H1 (cell line): ENCODE data around the gene SVIL. TPM values are rescaled to one million over a fixed set of nuclear protein-coding genes. Genes with fewer than 3 reads are reported as not detected.

Experiments
- CTCF ChIA-PET: fragments of 300-600 bp; sonication (Branson Sonifier 250); formaldehyde crosslinking; loops from one replicate; lab custom pipeline; 2021; ENCODE audit not compliant: partially characterized antibody; lab: Charles Lee
- POLR2A ChIA-PET: fragments of 300-600 bp; sonication (Branson Sonifier 250); formaldehyde crosslinking; loops from one replicate; lab custom pipeline; 2021; ENCODE audit warnings: inconsistent platforms; ENCODE audit not compliant: partially characterized antibody; lab: Charles Lee
- DNase-seq, 2 experiments: peaks; one replicate each; pipeline versions ENCODE4 v3.0.0 to v3.0.0-alpha.2; 2010 to 2022; ENCODE audit warnings: low spot score in 2 of 2, low read depth in 1 of 2, mixed read lengths in 1 of 2
- FAIRE-seq: peaks from 2 replicates; lab custom pipeline; 2011; peaks lifted over from hg19 to GRCh38; lab: Jason Lieb, UNC
- H2AFZ ChIP-seq: 2 replicates; pipeline ENCODE4 v1.8.1; 2012; ENCODE audit warnings: low read length, inconsistent platforms
- H2AK5ac ChIP-seq: 2 replicates; pipeline ENCODE4 v1.6.1; 2013; ENCODE audit warnings: low read depth, low read length
- H2BK120ac ChIP-seq: replicated peaks from 2 replicates; pipeline ENCODE3; 2013; ENCODE audit warnings: low read depth, low read length, inconsistent platforms
- H2BK12ac ChIP-seq: 2 replicates; pipeline ENCODE4 v1.6.1; 2013; ENCODE audit warnings: low read depth, low read length
- H2BK15ac ChIP-seq: 2 replicates; pipeline ENCODE4 v1.6.1; 2013; ENCODE audit warnings: low read length
- H2BK20ac ChIP-seq: 2 replicates; pipeline ENCODE4 v1.6.1; 2013; ENCODE audit warnings: low read length
- H2BK5ac ChIP-seq: 2 replicates; pipeline ENCODE4 v1.6.1; 2013; ENCODE audit warnings: low read depth, low read length
- H3K14ac ChIP-seq: 2 replicates; pipeline ENCODE4 v1.6.1; 2013; ENCODE audit warnings: inconsistent platforms; ENCODE audit not compliant: insufficient read length
- H3K18ac ChIP-seq: 2 replicates; pipeline ENCODE4 v1.6.1; 2013; ENCODE audit warnings: low read length; ENCODE audit errors: extremely low read depth
- H3K23ac ChIP-seq: 2 replicates; pipeline ENCODE4 v1.6.1; 2013; ENCODE audit warnings: inconsistent platforms; ENCODE audit not compliant: insufficient read length
- H3K23me2 ChIP-seq: 2 replicates; pipeline ENCODE4 v1.6.1; 2013; ENCODE audit warnings: low read depth, low read length
- H3K27ac ChIP-seq: 2 replicates; pipeline ENCODE4 v1.6.1; 2011; ENCODE audit warnings: low read depth, low read length, inconsistent platforms
- H3K27me3 ChIP-seq, 4 experiments: replicated peaks in 1 of 4; 1 replicate in 1 of 4; 2 replicates in 3 of 4; pipeline versions ENCODE4 v1.6.1 to v1.8.1; 2011 to 2013; ENCODE audit warnings: low read length in 3 of 4, mild to moderate bottlenecking in 3 of 4, inconsistent platforms in 2 of 4, mixed read lengths in 2 of 4, moderate library complexity in 1 of 4; ENCODE audit not compliant: control insufficient read depth in 3 of 4, insufficient read depth in 3 of 4; ENCODE audit errors: extremely low read depth in 1 of 4
- H3K36me3 ChIP-seq, 4 experiments: 2 replicates each; pipeline versions ENCODE4 v1.6.1 to v1.8.1; 2011 to 2013; ENCODE audit warnings: mild to moderate bottlenecking in 4 of 4, low read length in 3 of 4, moderate library complexity in 2 of 4, control low read depth in 1 of 4, inconsistent platforms in 1 of 4; ENCODE audit not compliant: insufficient read depth in 4 of 4, control insufficient read depth in 2 of 4
- H3K4ac ChIP-seq: replicated peaks from 2 replicates; pipeline ENCODE3; 2013; ENCODE audit warnings: low read length, low read depth, mixed read lengths, inconsistent platforms; ENCODE audit not compliant: insufficient read length
- H3K4me1 ChIP-seq, 4 experiments: replicated peaks in 1 of 4; 1 replicate in 1 of 4; 2 replicates in 3 of 4; pipeline versions ENCODE4 v1.6.1 to v1.8.1; 2011 to 2013; ENCODE audit warnings: low read length in 3 of 4, inconsistent platforms in 2 of 4, mixed read lengths in 1 of 4; ENCODE audit not compliant: insufficient read depth in 4 of 4, control insufficient read depth in 3 of 4
- H3K4me2 ChIP-seq, 2 experiments: 2 replicates each; pipeline versions ENCODE4 v1.6.1 to v1.8.1; 2011 to 2013; ENCODE audit warnings: low read depth in 2 of 2, low read length in 2 of 2, control low read depth in 1 of 2, inconsistent platforms in 1 of 2, mild to moderate bottlenecking in 1 of 2; ENCODE audit not compliant: insufficient read depth in 1 of 2
- H3K4me3 ChIP-seq, 4 experiments: fragments of 200-600, 300-600 bp in 1 of 4; sonication (generic), shearing (Covaris generic), sonication (Bioruptor Twin) in 1 of 4; 2 replicates each; pipeline versions ENCODE4 v1.5.1 to v1.8.1; 2011 to 2016; ENCODE audit warnings: low read length in 4 of 4, low read depth in 3 of 4, control low read depth in 2 of 4, inconsistent platforms in 2 of 4, mild to moderate bottlenecking in 2 of 4, mixed read lengths in 1 of 4, moderate library complexity in 1 of 4; ENCODE audit not compliant: insufficient read depth in 2 of 4; ENCODE audit errors: extremely low read depth in 1 of 4
- H3K56ac ChIP-seq: replicated peaks from 2 replicates; pipeline ENCODE3; 2013; ENCODE audit warnings: low read depth, mild to moderate bottlenecking, mixed read lengths, low read length, inconsistent platforms; ENCODE audit not compliant: insufficient read length
- H3K79me1 ChIP-seq: 2 replicates; pipeline ENCODE4 v1.6.1; 2013; ENCODE audit warnings: low read depth, low read length, control low read depth
- H3K79me2 ChIP-seq, 2 experiments: 2 replicates each; pipeline versions ENCODE4 v1.6.1 to v1.8.1; 2012 to 2013; ENCODE audit warnings: low read length in 2 of 2, mild to moderate bottlenecking in 2 of 2, inconsistent platforms in 1 of 2; ENCODE audit not compliant: insufficient read depth in 2 of 2, control insufficient read depth in 1 of 2
- H3K9ac ChIP-seq, 4 experiments: replicated peaks in 1 of 4; 1 replicate in 1 of 4; 2 replicates in 3 of 4; pipeline versions ENCODE4 v1.6.1 to v1.8.1; 2011 to 2013; ENCODE audit warnings: low read depth in 3 of 4, low read length in 3 of 4, control low read depth in 2 of 4, mild to moderate bottlenecking in 2 of 4, moderate library complexity in 2 of 4, inconsistent platforms in 1 of 4; ENCODE audit errors: extremely low read depth in 1 of 4
- H3K9me3 ChIP-seq, 2 experiments: 2 replicates each; pipeline versions ENCODE4 v1.6.1 to v1.8.1; 2012 to 2013; ENCODE audit warnings: mild to moderate bottlenecking in 2 of 2, moderate library complexity in 2 of 2, control low read depth in 1 of 2, inconsistent platforms in 1 of 2, low read depth in 1 of 2, low read length in 1 of 2, mixed read lengths in 1 of 2; ENCODE audit not compliant: insufficient read depth in 2 of 2
- H4K20me1 ChIP-seq, 2 experiments: replicated peaks in 1 of 2; 2 replicates each; pipeline versions ENCODE3 to v1.8.1; 2011 to 2013; ENCODE audit warnings: inconsistent platforms in 2 of 2, low read length in 2 of 2, mild to moderate bottlenecking in 1 of 2; ENCODE audit not compliant: insufficient read depth in 2 of 2, control insufficient read depth in 1 of 2
- H4K5ac ChIP-seq: 2 replicates; pipeline ENCODE4 v1.6.1; 2013; ENCODE audit warnings: low read length, low read depth, mixed read lengths, inconsistent platforms; ENCODE audit not compliant: insufficient read length
- H4K8ac ChIP-seq: 2 replicates; pipeline ENCODE4 v1.8.0; 2013; ENCODE audit warnings: mild to moderate bottlenecking, moderate library complexity, low read length, inconsistent platforms; ENCODE audit not compliant: insufficient read depth; ENCODE audit errors: extremely low read depth
- H4K91ac ChIP-seq: replicated peaks from 2 replicates; pipeline ENCODE3; 2013; ENCODE audit warnings: low read length, mixed read lengths, inconsistent platforms; ENCODE audit not compliant: insufficient read length
- ASH2L ChIP-seq: fragments of 200-600, 300-600 bp; sonication (generic); IDR thresholded peaks from one replicate; pipeline ENCODE4 v1.7.1; 2017; ENCODE audit warnings: low read length
- ATF3 ChIP-seq: IDR thresholded peaks from 2 replicates; pipeline ENCODE4 v1.6.1; 2011; ENCODE audit warnings: low read depth, mild to moderate bottlenecking, low read length; ENCODE audit not compliant: insufficient read depth
- CTBP2 ChIP-seq: IDR thresholded peaks from 2 replicates; pipeline ENCODE4 v1.7.0; 2011; ENCODE audit warnings: borderline replicate concordance, mild to moderate bottlenecking, moderate library complexity, mixed read lengths, low read length; ENCODE audit not compliant: insufficient read depth, insufficient read length
- JUN ChIP-seq: IDR thresholded peaks from 2 replicates; pipeline ENCODE4 v1.6.1; 2011; ENCODE audit warnings: low read depth, mild to moderate bottlenecking, improper control_type of control experiment, low read length
- JUND ChIP-seq: IDR thresholded peaks from 2 replicates; pipeline ENCODE4 v1.6.1; 2011; ENCODE audit warnings: mild to moderate bottlenecking, improper control_type of control experiment, low read length
- KDM4A ChIP-seq: IDR thresholded peaks from one replicate; pipeline ENCODE4 v1.7.1; 2012; ENCODE audit warnings: low read depth, mild to moderate bottlenecking, moderate library complexity, low read length, inconsistent platforms; ENCODE audit not compliant: severe bottlenecking
- NANOG ChIP-seq: IDR thresholded peaks from 2 replicates; pipeline ENCODE4 v1.6.1; 2011; ENCODE audit warnings: low read length, low read depth, mild to moderate bottlenecking, inconsistent platforms; ENCODE audit not compliant: insufficient read depth, poor library complexity, severe bottlenecking
- RAD21 ChIP-seq, 2 experiments: IDR thresholded peaks in 1 of 2; conservative IDR thresholded peaks in 1 of 2; 2 replicates each; pipeline ENCODE4 v1.6.1; 2011; ENCODE audit warnings: low read depth in 2 of 2, low read length in 2 of 2, improper control_type of control experiment in 1 of 2, inconsistent platforms in 1 of 2, mild to moderate bottlenecking in 1 of 2, moderate library complexity in 1 of 2
- SP2 ChIP-seq: IDR thresholded peaks from 2 replicates; pipeline ENCODE4 v1.6.1; 2012; ENCODE audit warnings: mild to moderate bottlenecking, low read length, inconsistent platforms
- WGBS, 2 experiments: shearing (Covaris generic) in 1 of 2; methylation state at CpG; one replicate each; pipeline versions ENCODE4 v1.1.6 to v1.1.7; 2013 to 2015; ENCODE audit warnings: low lambda C conversion rate in 2 of 2, mixed read lengths in 2 of 2, inconsistent platforms in 1 of 2, low coverage in 1 of 2, missing lambda C conversion rate in 1 of 2; ENCODE audit not compliant: insufficient replicate concordance in 2 of 2, insufficient coverage in 1 of 2, insufficient read length in 1 of 2; ENCODE audit errors: extremely low coverage in 1 of 2, missing lambda C conversion rate in 1 of 2; 5-methylcytosine and 5-hydroxymethylcytosine counted together
- polyA plus RNA-seq, 7 experiments: library from polyadenylated mRNA; depleted of rRNA in 3 of 7; stranded (reverse) in 5 of 7; unstranded in 2 of 7; fragments of >200 nt in 5 of 7; fragments of 200-250 nt in 2 of 7; gene quantifications; 1 replicate in 5 of 7; 2 replicates in 1 of 7; 4 replicates in 1 of 7; pipeline versions ENCODE4 v1.2.1 to v1.2.3, GENCODE V29; 2011 to 2013; ENCODE audit warnings: missing spikeins in 2 of 7, mixed read lengths in 2 of 7
- total RNA-seq: library from RNA; stranded (reverse); fragmentation: NEBNext Ultra II Directional; extraction: Animal tissue kit (Norgen Biotek cat#: 25700); gene quantifications from 2 replicates; pipeline ENCODE4 v1.2.1, GENCODE V29; 2021

Gene SVIL
- total and polyA plus RNA-seq, 2 of the 8 experiments (the other 6 are each of a cell fraction or from before 2014, with no cell fraction given): 4.7 to 15.4 TPM

- ChIA-PET POLR2A (no interaction called here), CTCF (interaction anchor here (0.6 to 1.4 kb wide), 3 partner anchors 12 to 422 kb away, joined by 4 to 5 read pairs (median 4); no protein-coding TSS in a partner anchor)
- Histone ChIP-seq H3K4me2 (no peak overlapping the region; a peak in 1 of 4 replicates), H4K5ac (no peak overlapping the region), H3K27ac (no peak overlapping the region; the same call in 1 of the 2 replicates), H3K9ac (no peak overlapping the region), H3K23me2 (no peaks in the 10 kb centered on the region), H4K20me1 (no peaks in the 10 kb centered on the region), H3K18ac (no peak overlapping the region), H3K56ac (no peak overlapping the region), H2BK15ac (no peak overlapping the region), H3K79me2 (no peaks in the 10 kb centered on the region), H3K36me3 (no peaks in the 10 kb centered on the region), H4K8ac (no peak overlapping the region), H2BK5ac (no peak overlapping the region), H3K14ac (no peak overlapping the region), H4K91ac (no peak overlapping the region), H3K79me1 (no peaks in the 10 kb centered on the region), H2BK120ac (no peak overlapping the region), H3K9me3 (no peaks in the 10 kb centered on the region), H2BK12ac (no peak overlapping the region), H2AFZ (no peak overlapping the region), H3K27me3 (no peaks in the 10 kb centered on the region), H3K4ac (no peak overlapping the region), H2AK5ac (no peak overlapping the region), H3K23ac (no peak overlapping the region), H3K4me1 (peaks cover 0 to 3% (median 0%) of the 10 kb centered on the region in 4 experiments; a peak in 4 of 7 replicates), H3K4me3 (no peak overlapping the region), H2BK20ac (no peak overlapping the region)
- no peak for DNase-seq
- TF ChIP-seq SP2 (no peak), RAD21 (IDR thresholded peaks at IDR 0.05 in 1 of 2, conservative IDR thresholded peaks at IDR 0.05 in 1 of 2; ENCODE audit: low read depth in 2 of 2, low read length in 2 of 2) (no peak), ASH2L (no peak), KDM4A (no peak), NANOG (no peak), ATF3 (no peak), JUND (no peak), JUN (no peak), CTBP2 (no peak)
- WGBS, 2 experiments: 59% methylated on average over 8 of the region's 8 CpGs; no CpG with 5 or more reads in 1 of the 2 experiments
- no peak for FAIRE-seq
Measured at GRCh38 chr10:29576681-29577080, 58.1 kb downstream of the SVIL start.
